Putamen (tissue), 1 donor: ENCODE results near the gene TMEM161B.
A peak's percentile ranks its signal among the peaks of the same experiment; 100 is the strongest.
"Not testable (repeated sequence)": the region's sequence is repeated elsewhere in the genome, so short reads cannot be mapped to it uniquely, and the experiment has no call there.

Source experiments
- DNase-seq: peaks from one replicate; pipeline ENCODE4 v3.0.0-alpha.2; 2016; ENCODE audit warnings: low spot score

Gene TMEM161B

DNA sequence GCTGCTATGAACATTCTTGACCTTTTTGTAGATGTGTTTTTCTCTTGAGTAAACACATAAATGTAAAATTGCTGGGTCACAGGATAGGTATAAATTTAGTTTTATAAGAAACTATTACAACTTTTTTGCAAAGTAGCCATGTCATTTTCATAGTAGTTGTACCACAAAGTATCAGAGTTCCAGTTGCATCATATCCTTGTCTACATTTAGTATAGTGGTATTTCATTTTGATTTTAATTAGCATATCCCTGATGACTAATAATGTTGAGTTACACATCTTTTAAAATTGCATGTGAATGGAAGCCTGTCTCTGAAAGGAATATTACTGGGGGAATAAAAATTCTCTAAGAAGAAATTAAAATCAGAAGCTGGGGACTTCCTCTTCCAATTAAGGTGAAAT is 85.4 kb downstream of the TMEM161B start:
- no peak for DNase-seq

DNA sequence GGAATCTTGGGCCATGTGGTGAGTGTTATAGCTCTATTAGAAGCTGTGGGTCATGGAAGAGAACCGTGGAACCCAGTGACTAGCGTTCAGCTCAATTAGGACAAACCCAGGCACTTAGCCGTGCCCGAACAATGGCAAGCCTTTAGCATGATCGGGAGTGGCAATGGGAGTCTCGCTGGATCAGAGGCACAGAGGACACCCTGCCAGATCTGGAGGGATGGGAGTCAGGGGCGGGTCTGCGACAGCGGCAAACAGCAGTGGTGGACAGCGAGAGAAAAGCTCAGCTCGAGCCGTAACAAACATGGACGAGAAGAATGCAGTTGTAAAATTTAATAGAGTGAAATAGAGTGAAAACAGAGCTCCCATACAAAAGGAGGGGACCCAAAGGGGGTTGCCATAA is 91.2 kb downstream of the TMEM161B start:
- DNase-seq, result not testable (repeated sequence)

DNA sequence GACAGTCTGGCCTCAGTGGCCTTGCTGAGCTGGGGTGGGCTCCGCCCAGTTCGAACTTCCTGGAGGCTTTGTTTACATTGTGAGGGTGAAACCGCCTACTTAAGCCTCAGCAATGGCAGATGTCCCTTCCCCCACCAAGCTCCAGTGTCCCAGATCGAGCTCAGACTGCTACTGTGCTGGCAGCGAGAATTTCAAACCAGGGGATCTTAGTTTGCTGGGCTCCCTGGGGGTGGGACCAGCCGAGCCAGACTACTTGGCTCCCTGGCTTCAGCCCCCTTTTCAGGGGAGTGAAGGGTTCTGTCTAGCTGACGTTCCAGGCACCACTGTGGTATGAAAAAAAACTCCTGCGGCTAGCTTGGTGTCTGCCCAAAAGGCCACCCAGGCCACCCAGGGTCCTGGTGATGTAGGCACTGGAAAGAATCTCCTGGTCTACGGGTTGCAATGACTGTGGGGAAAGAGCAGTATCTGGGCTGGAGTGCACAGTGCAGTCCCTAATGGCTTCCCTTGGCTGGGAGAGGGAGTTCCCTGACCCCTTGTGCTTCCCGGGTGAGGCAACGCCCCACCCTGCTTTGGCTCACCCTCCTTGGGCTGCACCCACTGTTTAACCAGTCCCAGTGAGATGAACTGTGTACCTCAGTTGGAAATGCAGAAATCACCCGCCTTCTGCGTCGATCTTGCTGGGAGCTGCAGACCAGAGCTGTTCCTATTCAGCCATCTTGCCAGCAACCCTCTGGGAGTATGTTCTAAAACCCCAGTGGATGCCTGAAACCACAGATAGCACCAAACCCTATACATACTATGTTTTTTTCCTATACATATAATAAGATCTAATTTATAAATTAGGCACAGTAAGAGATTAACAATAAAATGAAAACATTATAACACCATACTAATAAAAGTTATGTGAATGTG is 95.5 kb downstream of the TMEM161B start:
- DNase-seq, result no peak

DNA sequence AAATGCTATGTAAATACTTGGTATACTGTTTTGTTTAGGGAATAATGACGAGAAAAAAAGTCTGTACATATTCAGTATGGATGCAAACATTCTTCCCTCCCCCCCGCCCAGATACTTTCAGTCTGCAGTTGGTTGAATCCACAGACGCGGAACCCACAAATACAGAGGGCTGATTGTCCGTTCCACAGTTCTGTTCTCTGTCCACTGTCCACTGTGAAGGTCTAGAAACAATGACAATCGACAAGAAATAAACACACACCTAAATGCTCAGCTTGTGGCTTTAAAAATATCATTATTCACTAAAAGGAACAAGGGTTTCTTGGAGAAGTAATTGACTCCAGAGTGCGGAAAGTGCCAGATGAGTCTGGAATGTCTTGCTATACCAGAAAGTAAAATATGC is 109.1 kb downstream of the TMEM161B start:
- DNase-seq, result peak; percentile 55

DNA sequence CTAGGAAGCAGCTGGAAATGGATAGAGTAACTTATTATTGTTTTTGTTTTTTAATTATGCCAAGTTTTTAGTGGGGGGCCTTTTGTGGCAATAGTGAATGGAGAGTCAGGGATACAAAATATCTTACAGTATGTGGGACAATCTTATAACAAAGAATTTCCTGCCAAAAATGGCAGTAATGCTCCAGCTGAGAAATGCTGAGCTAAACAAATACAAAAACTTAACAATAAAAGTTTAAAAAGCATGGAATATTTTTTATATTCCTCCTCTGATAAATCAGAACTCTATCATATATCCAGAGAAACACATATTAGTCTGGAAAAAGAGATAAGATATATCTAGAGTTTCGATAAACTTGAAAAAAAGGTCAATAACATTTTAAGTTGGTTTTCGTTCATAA is 110.6 kb downstream of the TMEM161B start:
- DNase-seq, result no peak

DNA sequence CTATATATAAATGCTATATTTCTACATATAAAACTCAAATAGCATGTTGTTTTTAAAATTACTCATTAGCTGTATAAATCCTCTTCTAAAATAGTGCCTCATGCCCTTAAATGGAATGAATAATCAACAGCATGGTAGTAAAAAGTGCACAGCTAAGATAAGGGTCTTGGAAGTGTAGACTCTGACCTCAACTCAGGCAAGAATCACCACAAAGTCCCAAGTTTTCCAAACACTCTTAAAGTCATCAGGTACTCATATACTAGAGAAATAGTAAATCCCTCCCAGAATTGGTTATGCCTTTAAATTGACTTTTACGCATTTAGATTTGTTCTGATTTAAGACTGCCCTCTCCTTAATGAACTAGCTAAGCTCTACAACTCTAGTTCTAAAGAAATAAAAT is 113.8 kb downstream of the TMEM161B start:
- DNase-seq, result no peak

DNA sequence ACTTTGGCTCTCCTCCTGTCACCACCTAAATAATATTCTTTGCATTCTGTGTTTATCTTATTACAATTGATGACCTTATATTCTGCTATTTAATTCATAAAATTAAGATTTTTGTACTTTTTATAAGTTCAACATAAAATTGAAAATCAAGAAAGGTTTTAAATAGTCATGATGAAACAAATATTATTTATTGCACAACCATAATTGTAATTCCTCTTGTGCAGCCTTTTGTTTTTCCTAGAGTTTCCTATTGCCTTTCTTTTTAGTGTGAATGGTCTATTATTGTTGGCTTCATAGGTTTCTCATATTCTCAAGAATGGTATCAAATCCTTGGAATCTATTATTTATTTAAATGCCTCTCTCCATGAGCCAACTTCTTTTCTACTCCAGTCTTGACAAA is 117.9 kb downstream of the TMEM161B start:
- no peak for DNase-seq

DNA sequence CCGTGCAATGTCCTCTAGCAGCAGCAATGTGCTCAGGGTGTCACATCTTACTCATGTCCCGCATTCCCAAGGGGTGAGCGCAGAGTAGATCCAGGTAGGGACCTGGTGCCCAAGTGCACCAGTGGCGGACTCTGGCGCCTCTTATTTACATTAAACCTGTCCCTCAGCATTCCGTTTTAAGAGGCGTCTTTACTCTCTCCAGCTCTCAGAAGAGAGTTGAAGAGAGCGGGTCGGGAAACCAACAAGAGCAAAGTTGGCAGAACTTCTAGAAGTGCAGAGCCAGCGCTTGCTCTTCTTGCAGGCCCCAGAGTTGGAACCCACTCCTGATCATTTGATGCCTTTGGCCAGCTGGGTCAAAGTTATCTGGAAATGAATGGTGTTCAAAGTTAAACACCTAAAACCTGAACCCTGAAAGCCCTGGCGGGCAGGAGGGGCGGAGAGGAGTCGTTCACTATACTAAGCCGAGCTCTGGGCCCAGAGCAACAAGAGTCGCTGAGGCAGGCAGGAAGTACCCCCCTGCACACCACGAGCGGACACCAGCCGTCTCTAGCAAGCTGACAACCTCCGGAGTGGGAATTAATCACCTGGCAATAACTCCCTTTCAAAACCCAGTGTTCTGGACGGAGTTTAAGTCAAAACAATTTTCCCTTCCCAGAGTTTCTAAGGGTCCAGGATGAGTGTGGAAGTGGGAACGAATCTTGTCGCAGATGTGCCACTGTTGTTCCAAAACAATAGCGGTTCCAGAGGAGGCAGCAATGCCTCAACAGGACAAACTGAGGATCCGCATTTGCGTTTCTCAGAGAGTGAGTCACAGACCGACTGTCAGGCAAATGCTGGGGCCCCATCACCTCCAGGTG is 122.8 kb downstream of the TMEM161B start:
- peak; percentile 49 for DNase-seq

DNA sequence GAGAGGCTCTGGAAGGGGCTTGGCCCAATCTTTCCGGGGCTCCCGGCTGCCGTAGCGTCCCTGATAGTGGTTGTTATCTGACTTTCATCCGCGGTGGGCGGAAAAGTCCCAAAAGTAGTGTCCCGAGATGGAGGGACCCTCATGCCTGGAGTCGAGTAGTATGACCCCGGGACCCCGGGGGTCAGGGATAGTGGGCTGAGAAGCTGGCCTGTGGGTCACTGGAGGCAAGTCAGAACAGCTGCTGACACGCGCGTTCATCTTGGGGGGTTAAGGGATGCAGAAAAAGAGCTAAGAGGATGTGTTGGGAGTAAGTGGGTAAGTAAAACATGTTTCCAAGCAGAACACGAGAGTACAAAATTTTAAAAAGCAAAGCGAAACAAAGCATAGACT is 123.4 kb downstream of the TMEM161B start:
- DNase-seq, result no peak
